GM04504 (cell line): ENCODE measurements around the gene PACRG.

Experiments used
- DNase-seq: peaks from one replicate; pipeline ENCODE4 v3.0.0-alpha.2; 2012; ENCODE audit warnings: low read depth

The PACRG gene

GRCh38 chr6:162710419-162710818 is 17.4 kb upstream of the PACRG start:
- no peak for DNase-seq

DNA sequence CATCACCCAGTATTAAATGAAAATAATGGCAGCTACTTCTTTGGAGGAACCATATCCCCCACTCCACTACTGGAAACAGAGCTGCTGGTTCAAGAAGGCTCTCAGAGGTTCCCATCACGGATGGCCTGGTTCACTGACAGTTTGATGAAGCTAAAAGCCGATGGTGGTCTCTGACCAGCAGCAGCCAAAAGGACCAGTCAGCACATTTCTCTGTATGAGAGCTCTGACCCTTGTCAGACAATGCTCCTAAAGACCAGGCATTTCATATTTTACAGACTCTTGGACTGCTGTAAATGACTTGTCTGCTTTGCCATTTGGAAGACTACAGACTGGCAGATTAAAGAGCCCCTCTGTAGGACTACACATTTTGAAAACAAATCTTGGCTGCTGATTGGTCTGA is 16.8 kb upstream of the PACRG start:
- DNase-seq, result no peak

DNA sequence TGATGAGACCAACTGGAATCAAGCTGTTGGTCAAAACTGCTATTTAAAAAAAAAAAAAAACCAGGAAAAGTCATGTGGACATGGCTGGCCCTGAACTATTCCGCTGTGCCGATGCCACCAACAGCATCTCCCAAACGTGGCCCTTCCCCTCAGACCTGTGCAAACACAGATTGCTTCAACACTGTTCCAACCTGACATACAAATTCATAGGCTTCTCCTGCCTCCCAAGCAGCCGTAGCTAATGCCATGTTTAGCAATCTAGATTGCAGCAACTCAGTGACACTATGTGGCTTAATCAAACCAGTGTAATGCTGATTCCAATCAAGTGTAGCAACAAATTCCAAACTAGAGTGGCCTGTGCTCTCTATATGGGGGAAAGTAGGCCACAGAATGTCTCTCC is 16.4 kb upstream of the PACRG start:
- DNase-seq, result no peak

- DNase-seq, result no peak
Observed at GRCh38 chr6:162712694-162713093, 15.1 kb upstream of the PACRG start.

DNA sequence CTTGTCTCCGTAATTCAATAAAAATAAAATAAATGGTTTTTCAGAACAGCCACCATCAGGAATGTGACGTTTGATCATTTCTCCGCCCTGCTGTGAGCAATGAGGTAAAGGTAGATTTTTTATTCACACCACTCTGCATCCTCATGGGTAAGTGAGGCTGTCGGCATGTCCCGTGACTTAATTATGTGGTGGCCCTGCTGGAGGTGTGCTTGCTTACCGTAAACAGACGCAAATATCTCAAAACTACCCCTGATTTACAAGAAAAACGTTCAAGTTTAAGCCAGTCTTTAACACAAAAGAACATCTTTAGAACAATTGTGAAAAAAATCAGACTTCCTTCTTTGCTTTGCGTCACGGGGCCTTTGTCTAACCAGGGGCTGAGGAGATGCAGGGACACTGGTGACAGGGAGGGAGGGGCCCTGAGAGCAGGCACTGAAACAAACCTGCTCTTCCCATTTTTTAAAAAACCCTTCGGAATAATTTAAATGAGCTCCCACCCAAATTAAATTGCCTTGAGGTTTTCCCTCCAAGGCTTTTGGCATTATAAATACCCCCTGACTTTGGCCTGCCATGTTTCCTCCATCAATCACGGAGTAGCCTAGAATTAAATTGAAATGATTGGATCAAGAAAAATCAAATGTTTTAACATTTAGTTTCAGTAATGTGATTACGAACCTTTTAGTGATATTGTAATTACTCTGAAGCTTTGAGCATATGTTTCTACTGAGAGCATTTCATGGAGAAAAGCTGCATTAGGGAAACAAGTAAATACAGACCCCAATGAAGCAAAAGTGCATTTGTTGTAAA is 13.6 kb upstream of the PACRG start:
- DNase-seq, result no peak

GRCh38 chr6:162715601-162716000 is 12.2 kb upstream of the PACRG start:
- DNase-seq, result no peak

- no peak for DNase-seq
Observed at GRCh38 chr6:162719528-162719927, 8.2 kb upstream of the PACRG start.

DNA sequence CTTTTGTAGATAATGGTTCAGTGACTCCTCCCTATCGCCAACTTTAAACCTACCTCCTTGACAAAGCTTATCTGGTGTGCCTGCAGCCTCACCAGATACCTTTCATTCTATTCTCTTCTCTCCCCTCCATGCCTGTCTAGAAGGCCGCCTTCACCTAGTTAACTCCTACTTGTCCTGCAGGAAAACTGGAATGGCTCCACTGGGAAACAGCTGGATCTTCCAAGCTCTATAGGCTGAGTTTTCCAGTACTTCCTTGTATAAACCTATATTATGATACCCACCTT is 6.4 kb upstream of the PACRG start:
- DNase-seq, result no peak

DNA sequence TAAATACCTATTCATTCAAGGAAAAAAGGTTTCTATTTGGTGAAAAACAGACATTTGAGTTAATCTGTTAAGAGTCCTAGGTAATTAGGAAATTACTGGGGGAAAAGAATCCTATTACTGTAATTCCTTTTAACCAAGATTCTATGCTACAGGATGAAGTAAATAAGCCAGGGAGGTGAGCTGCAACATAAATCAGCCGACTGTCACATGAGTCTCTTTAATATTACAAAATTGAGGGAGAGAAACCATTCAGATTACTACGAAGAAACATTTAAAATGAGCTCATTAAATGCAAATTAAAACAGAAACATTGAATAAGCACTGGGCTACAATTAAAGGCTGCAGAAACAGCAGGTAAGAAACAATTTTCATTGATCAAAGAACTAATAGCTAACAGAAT is 5.5 kb upstream of the PACRG start:
- DNase-seq, result no peak

DNA sequence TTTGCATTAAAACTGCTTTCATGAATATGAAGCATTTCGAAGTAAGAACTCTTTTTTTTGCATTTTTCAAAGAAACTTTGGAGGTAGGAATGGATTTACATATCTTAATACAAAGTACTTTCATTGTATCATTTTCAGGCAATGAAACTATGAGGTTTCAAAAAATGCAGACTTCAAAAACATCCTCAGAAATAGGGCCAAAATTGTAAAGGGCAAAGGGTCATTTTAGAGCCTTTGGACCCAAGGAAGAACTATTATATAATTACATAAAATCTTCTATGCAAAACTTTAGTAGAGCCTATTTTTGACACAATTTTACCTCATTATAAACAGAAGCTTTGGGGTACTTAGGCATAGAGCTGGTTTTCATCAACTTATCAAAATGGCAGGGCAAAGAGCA is 5.1 kb upstream of the PACRG start:
- DNase-seq, result no peak

- DNase-seq, result no peak
Observed at GRCh38 chr6:162726947-162727321, 840 bp upstream of the PACRG start.

- no peak for DNase-seq
Observed at GRCh38 chr6:162728197-162728596, 423 bp downstream of the PACRG start.

DNA sequence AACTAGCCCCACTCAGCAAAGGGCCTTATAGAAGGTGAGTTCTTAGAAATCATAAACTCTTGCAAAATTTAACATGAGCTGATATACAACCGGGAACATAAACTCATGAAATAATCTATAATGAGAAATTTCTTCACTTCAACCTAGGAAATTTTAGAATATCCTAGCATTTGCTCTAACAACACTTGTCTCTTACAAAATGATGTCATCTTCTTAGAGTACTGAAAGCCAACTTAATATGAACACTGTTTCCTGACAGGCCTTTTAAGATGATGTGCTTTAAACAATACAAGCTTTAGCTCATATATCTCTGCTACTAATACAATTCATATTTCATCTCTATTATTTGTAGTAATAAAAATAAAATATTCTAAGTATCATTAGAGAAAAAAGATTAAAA is 932 bp downstream of the PACRG start:
- DNase-seq, result no peak

GRCh38 chr6:162730502-162730901 is 2.7 kb downstream of the PACRG start:
- DNase-seq, result no peak

GRCh38 chr6:162733489-162733888 is 5.7 kb downstream of the PACRG start:
- no peak for DNase-seq

- DNase-seq, result no peak
Observed at GRCh38 chr6:162736961-162737360, 9.2 kb downstream of the PACRG start.

DNA sequence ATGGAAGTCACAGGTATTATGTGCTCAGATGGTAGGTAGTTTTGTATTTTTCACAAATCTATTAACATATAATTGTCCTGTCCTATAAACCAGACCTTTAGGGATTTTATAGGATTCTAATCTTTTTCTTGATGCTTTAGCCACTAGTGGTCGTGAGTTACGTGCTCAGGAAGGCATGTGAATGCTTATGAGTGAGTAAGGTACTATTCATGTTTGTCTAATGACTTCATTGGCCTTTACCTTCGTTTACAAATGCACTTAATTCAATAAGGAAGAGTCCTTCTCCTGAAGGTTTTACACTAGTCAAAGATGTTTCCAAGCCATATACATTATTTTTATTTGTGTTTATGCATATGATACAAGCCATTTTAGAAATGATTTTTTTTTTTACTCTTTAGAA is 23.0 kb downstream of the PACRG start:
- DNase-seq, result no peak

DNA sequence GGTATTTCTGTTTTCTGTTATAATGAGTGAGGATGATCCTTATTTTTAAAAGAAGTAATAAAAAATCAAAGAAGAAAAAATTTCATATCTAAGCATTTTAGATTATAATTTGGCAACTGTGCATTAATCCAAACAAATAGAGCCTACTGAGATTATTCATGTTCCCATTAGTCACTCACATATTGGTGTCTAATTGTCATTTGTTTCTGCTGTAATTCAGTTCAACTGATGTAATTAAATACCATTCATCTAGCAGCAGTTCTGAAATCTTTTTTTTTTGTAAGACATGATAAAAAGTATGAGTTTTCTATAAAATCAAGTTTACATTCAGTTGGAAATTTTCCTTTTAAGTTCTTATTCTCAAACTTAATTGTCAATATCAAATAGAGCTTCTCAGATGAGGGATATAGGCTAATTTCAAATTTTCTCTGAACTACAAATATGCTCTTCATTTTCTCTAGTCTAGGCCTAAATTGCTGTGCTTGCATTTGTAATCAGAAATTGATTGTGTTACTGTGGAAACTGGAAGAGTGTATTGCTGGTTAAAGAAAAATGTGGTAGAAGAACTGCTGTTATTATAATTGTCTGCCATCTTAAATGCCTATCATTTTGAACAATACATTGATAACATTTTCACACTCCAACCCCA is 23.6 kb downstream of the PACRG start:
- DNase-seq, result no peak

- no peak for DNase-seq
Observed at GRCh38 chr6:162753775-162754174, 26.0 kb downstream of the PACRG start.

- no peak for DNase-seq
Observed at GRCh38 chr6:162770136-162770535, 42.4 kb downstream of the PACRG start.

GRCh38 chr6:162770955-162771354 is 43.2 kb downstream of the PACRG start:
- no peak for DNase-seq

GRCh38 chr6:162772466-162772865 is 44.7 kb downstream of the PACRG start:
- DNase-seq, result no peak

DNA sequence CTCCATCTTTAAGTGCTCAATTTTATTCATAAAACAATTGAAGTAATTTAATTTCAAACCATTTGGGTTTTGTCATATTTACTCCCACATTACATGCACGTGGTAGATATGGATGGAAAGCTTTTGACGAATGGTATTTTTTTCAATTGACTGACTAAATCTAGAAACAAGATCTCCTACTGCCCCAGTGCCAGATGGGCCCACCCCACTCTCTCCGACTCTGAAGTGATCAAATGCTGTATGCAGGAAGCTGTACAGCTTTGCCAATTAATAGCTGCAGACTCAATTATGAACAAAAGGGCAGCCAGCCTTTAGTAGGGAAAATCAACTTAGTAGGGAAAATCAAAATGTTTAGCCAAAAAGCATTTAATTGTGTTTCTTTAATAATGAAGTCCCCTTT is 46.2 kb downstream of the PACRG start:
- no peak for DNase-seq

GRCh38 chr6:162777091-162777490 is 49.3 kb downstream of the PACRG start:
- DNase-seq, result no peak
